Gastroesophageal sphincter (tissue), 4 donors: ENCODE results near the gene ADAM12. TPM values are rescaled to one million over a fixed set of nuclear protein-coding genes. Genes with fewer than 3 reads are reported as not detected.
"Not testable (repeated sequence)": the region's sequence is repeated elsewhere in the genome, so short reads cannot be mapped to it uniquely, and the experiment has no call there.

ENCODE experiments used
- ATAC-seq: fragments of 150-250 bp; one replicate; pipeline ENCODE4 v1.9.1; 2016; ENCODE audit warnings: mild to moderate bottlenecking, moderate library complexity
- H3K27ac ChIP-seq, 4 donors: fragments of 200-600 bp; sonication (generic) in 3 of 4; 1 replicate in 3 of 4; 2 replicates in 1 of 4; pipeline ENCODE4 v1.5.1; 2016 to 2019
- H3K27me3 ChIP-seq: fragments of 200-600 bp; sonication (generic); one replicate; pipeline ENCODE4 v1.5.1; 2019
- H3K36me3 ChIP-seq, 2 donors: fragments of 200-600 bp; sonication (generic); one replicate each; pipeline ENCODE4 v1.5.1; 2019; ENCODE audit warnings: control low read depth in 1 of 2
- H3K4me1 ChIP-seq, 3 donors: fragments of 200-600 bp; sonication (generic); 1 replicate in 2 of 3; 2 replicates in 1 of 3; pipeline ENCODE4 v1.5.1; 2016 to 2019; ENCODE audit warnings: control low read depth in 2 of 3
- H3K4me3 ChIP-seq, 2 donors: fragments of 200-600 bp; sonication (generic); one replicate each; pipeline ENCODE4 v1.5.1; 2019; ENCODE audit warnings: mild to moderate bottlenecking in 1 of 2, moderate library complexity in 1 of 2
- H3K9me3 ChIP-seq, 3 donors: fragments of 200-600 bp; sonication (generic); one replicate each; pipeline ENCODE4 v1.5.1; 2017 to 2019; ENCODE audit warnings: control low read depth in 2 of 3
- CTCF ChIP-seq, 4 experiments: fragments of 200-600 bp in 2 of 4; fragments of 450-650 bp in 2 of 4; sonication (generic) in 1 of 4; IDR thresholded peaks; one replicate each; pipeline ENCODE4 v1.5.1; 2017 to 2019; ENCODE audit warnings: antibody characterized with exemption in 4 of 4, mild to moderate bottlenecking in 2 of 4, moderate library complexity in 2 of 4
- EP300 ChIP-seq: sonication (generic); formaldehyde crosslinking; IDR thresholded peaks from one replicate; pipeline ENCODE4 v1.6.1; 2017; ENCODE audit warnings: antibody characterized with exemption, mild to moderate bottlenecking
- POLR2A ChIP-seq, 2 donors: fragments of 450-650 bp; IDR thresholded peaks; one replicate each; pipeline ENCODE4 v1.6.1; 2017; ENCODE audit warnings: antibody characterized with exemption in 2 of 2, mild to moderate bottlenecking in 2 of 2, moderate library complexity in 1 of 2
- POLR2AphosphoS5 ChIP-seq: sonication (generic); formaldehyde crosslinking; IDR thresholded peaks from one replicate; pipeline ENCODE4 v1.6.1; 2017; ENCODE audit warnings: antibody characterized with exemption
- WGBS, 2 donors: methylation state at CpG; one replicate each; pipeline ENCODE4 v1.1.5; 2018; ENCODE audit warnings: low coverage in 1 of 2; 5-methylcytosine and 5-hydroxymethylcytosine counted together
- total RNA-seq, 4 donors: library from RNA; depleted of rRNA; stranded (reverse); fragments of >200 nt; gene quantifications; one replicate each; pipeline ENCODE4 v1.1.0, GENCODE V29; 2016

Gene ADAM12
- total RNA-seq, 4 donors from 2014 or later = 0.27 to 1.2 (median 0.89) TPM

- Histone ChIP-seq H3K4me3 (no peak overlapping the region), H3K9me3 (no peaks in the 10 kb centered on the region), H3K27ac (no peak overlapping the region), H3K36me3 (no peaks in the 10 kb centered on the region), H3K4me1 (no peaks in the 10 kb centered on the region), H3K27me3 (peaks cover 19% of the 10 kb centered on the region)
- 82 to 88% methylated on average over 7 of the region's 7 CpGs for WGBS, 2 donors
- TF ChIP-seq POLR2A (IDR thresholded peaks at IDR 0.05) = no peak
- no peak for TF ChIP-seq EP300
- TF ChIP-seq POLR2AphosphoS5 = no peak
- no peak for TF ChIP-seq CTCF (IDR thresholded peaks at IDR 0.05)
- ATAC-seq = no peak
These were observed 7.8 kb downstream of the ADAM12 start for GRCh38 chr10:126380352-126381076.

GRCh38 chr10:126379166-126379565 lies 9.1 kb downstream of the ADAM12 start:
- not testable (repeated sequence) for ATAC-seq, H3K27ac ChIP-seq, H3K4me3 ChIP-seq, H3K4me1 ChIP-seq, H3K9me3 ChIP-seq, H3K27me3 ChIP-seq, H3K36me3 ChIP-seq
- WGBS, 2 donors = 75 to 100% methylated on average over 2 to 3 of the region's 3 CpGs

GRCh38 chr10:126376956-126377355 lies 11.3 kb downstream of the ADAM12 start:
- TF ChIP-seq CTCF (IDR thresholded peaks at IDR 0.05) (no peak), POLR2A (IDR thresholded peaks at IDR 0.05) (no peak), POLR2AphosphoS5 (no peak), EP300 (no peak)
- no peak overlapping the region for H3K27ac ChIP-seq
- WGBS, 2 donors = 67 to 100% methylated on average over 1 to 2 of the region's 2 CpGs
- peaks cover under 1% of the 10 kb centered on the region for H3K27me3 ChIP-seq
- H3K4me1 ChIP-seq = no peaks in the 10 kb centered on the region
- H3K9me3 ChIP-seq = peaks cover 0 to 8% (median 0%) of the 10 kb centered on the region in 3 donors
- H3K36me3 ChIP-seq = no peaks in the 10 kb centered on the region
- ATAC-seq = no peak
- no peak overlapping the region for H3K4me3 ChIP-seq

GRCh38 chr10:126375926-126376554 lies 12.2 kb downstream of the ADAM12 start:
- TF ChIP-seq POLR2AphosphoS5 (no peak), POLR2A (IDR thresholded peaks at IDR 0.05) (no peak), EP300 (no peak), CTCF (IDR thresholded peaks at IDR 0.05) (no peak)
- peaks cover 0 to 8% (median 0%) of the 10 kb centered on the region in 3 donors for H3K9me3 ChIP-seq
- no peaks in the 10 kb centered on the region for H3K27me3 ChIP-seq
- no peak for ATAC-seq
- H3K36me3 ChIP-seq = no peaks in the 10 kb centered on the region
- 87 to 100% methylated on average over 1 of the region's 1 CpG for WGBS, 2 donors
- no peak overlapping the region for H3K27ac ChIP-seq
- no peak overlapping the region for H3K4me3 ChIP-seq
- no peaks in the 10 kb centered on the region for H3K4me1 ChIP-seq

GRCh38 chr10:126375299-126375698 lies 13.0 kb downstream of the ADAM12 start:
- Histone ChIP-seq H3K9me3 (peaks cover 0 to 8% (median 0%) of the 10 kb centered on the region in 3 donors), H3K27ac (no peak overlapping the region), H3K4me3 (no peak overlapping the region), H3K36me3 (no peaks in the 10 kb centered on the region), H3K4me1 (no peaks in the 10 kb centered on the region), H3K27me3 (no peaks in the 10 kb centered on the region)
- no peak for ATAC-seq
- TF ChIP-seq CTCF (IDR thresholded peaks at IDR 0.05) (no peak), POLR2A (IDR thresholded peaks at IDR 0.05) (no peak), EP300 (no peak), POLR2AphosphoS5 (no peak)
